Mucosa of descending colon (tissue), 3 donors: ENCODE measurements around the gene PDS5B. TPM values are rescaled to one million over a fixed set of nuclear protein-coding genes. Genes with fewer than 3 reads are reported as not detected.

Experiments
- ATAC-seq: fragments of 200-7000 bp; cut with Tn5 transposase; one replicate; pipeline ENCODE4 v1.9.1; 2020; ENCODE audit warnings: mild to moderate bottlenecking, moderate library complexity
- DNase-seq, 3 donors: peaks; one replicate each; pipeline ENCODE4 v3.0.0-alpha.2; 2020
- H3K36me3 ChIP-seq: fragments of 200-600 bp; one replicate; pipeline ENCODE4 v1.8.0; 2021; ENCODE audit warnings: low read depth, mild to moderate bottlenecking
- H3K4me1 ChIP-seq: fragments of 200-600 bp; one replicate; pipeline ENCODE4 v1.8.0; 2021; ENCODE audit warnings: low read depth, mild to moderate bottlenecking
- H3K4me3 ChIP-seq: fragments of 200-600 bp; one replicate; pipeline ENCODE4 v1.8.0; 2021; ENCODE audit warnings: mild to moderate bottlenecking
- H3K9me3 ChIP-seq: fragments of 200-600 bp; one replicate; pipeline ENCODE4 v1.8.0; 2021; ENCODE audit warnings: mild to moderate bottlenecking
- CTCF ChIP-seq: fragments of 200-600 bp; IDR thresholded peaks from one replicate; pipeline ENCODE4 v1.8.0; 2022; ENCODE audit warnings: antibody characterized with exemption, mild to moderate bottlenecking
- intact Hi-C, 2 donors: fragments of 100-400 bp; cut with DNase I in 1 of 2; cut with micrococcal nuclease in 1 of 2; formaldehyde crosslinking; loops; one replicate each; pipeline versions ENCODE4 v1.11.0 to v1.11.1; 2022; cut with DNase I, micrococcal nuclease
- total RNA-seq, 3 donors: library from RNA; stranded (reverse); fragmentation: NEBNext Ultra II Directional in 2 of 3; extraction: Animal tissue kit (Norgen Biotek cat#: 25700) in 2 of 3; gene quantifications; one replicate each; pipeline versions ENCODE4 v1.2.1 to v1.2.4, GENCODE V29; 2021 to 2023
- donor health status: DM: no; HTN: no; CAD: no; lungs with moderate emphysema.
- donor health status: DM: no; HTN: no; CAD: no.
- donor health status: DM: no; HTN: yes; CAD: no.

PDS5B gene
- total RNA-seq, 3 donors from 2014 or later = 25.2 to 66.7 (median 27.5) TPM

GRCh38 chr13:32737679-32738078 lies 151.4 kb downstream of the PDS5B start:
- ATAC-seq = peak; percentile 81
- no peaks in the 10 kb centered on the region for H3K9me3 ChIP-seq

GRCh38 chr13:32745509-32745908 lies 159.3 kb downstream of the PDS5B start:
- DNase-seq (no peak), ATAC-seq (no peak)
- TF ChIP-seq CTCF = no peak
- intact Hi-C loops = no loop called here
- Histone ChIP-seq H3K4me1 (no peaks in the 10 kb centered on the region), H3K9me3 (no peaks in the 10 kb centered on the region), H3K4me3 (no peak overlapping the region), H3K36me3 (no peaks in the 10 kb centered on the region)

More at GRCh38 chr13:32737679-32738078, 151.4 kb downstream of the PDS5B start:
- peaks cover 4% of the 10 kb centered on the region for H3K4me1 ChIP-seq
- no peak overlapping the region for H3K4me3 ChIP-seq
- TF ChIP-seq CTCF = no peak
- no peak for DNase-seq
- H3K36me3 ChIP-seq = no peaks in the 10 kb centered on the region
- intact Hi-C loops = no loop called here

GRCh38 chr13:32746474-32746873 lies 160.2 kb downstream of the PDS5B start:
- Histone ChIP-seq H3K36me3 (no peaks in the 10 kb centered on the region), H3K4me1 (no peaks in the 10 kb centered on the region), H3K9me3 (no peaks in the 10 kb centered on the region), H3K4me3 (no peak overlapping the region)
- ATAC-seq = no peak
- DNase-seq = no peak
- intact Hi-C loops = no loop called here
- no peak for TF ChIP-seq CTCF

- Histone ChIP-seq H3K4me1 (no peaks in the 10 kb centered on the region), H3K9me3 (no peaks in the 10 kb centered on the region), H3K36me3 (no peaks in the 10 kb centered on the region), H3K4me3 (no peak overlapping the region)
- DNase-seq (no peak), ATAC-seq (no peak)
- TF ChIP-seq CTCF = no peak
- intact Hi-C loops = no loop called here
These were observed 162.1 kb downstream of the PDS5B start for GRCh38 chr13:32748305-32748704.

- no peak for TF ChIP-seq CTCF
- Histone ChIP-seq H3K9me3 (no peaks in the 10 kb centered on the region), H3K36me3 (no peaks in the 10 kb centered on the region), H3K4me1 (no peaks in the 10 kb centered on the region), H3K4me3 (no peak overlapping the region)
- DNase-seq = no peak
- ATAC-seq = no peak
- intact Hi-C loops = no loop called here
These were observed 165.1 kb downstream of the PDS5B start for GRCh38 chr13:32751340-32751739.

- no peak for DNase-seq
- Histone ChIP-seq H3K4me1 (no peaks in the 10 kb centered on the region), H3K36me3 (no peaks in the 10 kb centered on the region), H3K9me3 (no peaks in the 10 kb centered on the region), H3K4me3 (no peak overlapping the region)
- TF ChIP-seq CTCF = no peak
- intact Hi-C loops = no loop called here
- no peak for ATAC-seq
These were observed 166.1 kb downstream of the PDS5B start for GRCh38 chr13:32752311-32752710.
